Activated naive CD4-positive, alpha-beta T cell treated with anti-CD3 and anti-CD28 coated beads, Interleukin-2, amount 50 U/mL, for 16 hours (primary cell): Measurements from ENCODE around the gene CAPN10.

Source experiments
- DNase-seq: peaks from one replicate; pipeline ENCODE4 v3.0.0-alpha.2; 2020

Gene CAPN10

DNA sequence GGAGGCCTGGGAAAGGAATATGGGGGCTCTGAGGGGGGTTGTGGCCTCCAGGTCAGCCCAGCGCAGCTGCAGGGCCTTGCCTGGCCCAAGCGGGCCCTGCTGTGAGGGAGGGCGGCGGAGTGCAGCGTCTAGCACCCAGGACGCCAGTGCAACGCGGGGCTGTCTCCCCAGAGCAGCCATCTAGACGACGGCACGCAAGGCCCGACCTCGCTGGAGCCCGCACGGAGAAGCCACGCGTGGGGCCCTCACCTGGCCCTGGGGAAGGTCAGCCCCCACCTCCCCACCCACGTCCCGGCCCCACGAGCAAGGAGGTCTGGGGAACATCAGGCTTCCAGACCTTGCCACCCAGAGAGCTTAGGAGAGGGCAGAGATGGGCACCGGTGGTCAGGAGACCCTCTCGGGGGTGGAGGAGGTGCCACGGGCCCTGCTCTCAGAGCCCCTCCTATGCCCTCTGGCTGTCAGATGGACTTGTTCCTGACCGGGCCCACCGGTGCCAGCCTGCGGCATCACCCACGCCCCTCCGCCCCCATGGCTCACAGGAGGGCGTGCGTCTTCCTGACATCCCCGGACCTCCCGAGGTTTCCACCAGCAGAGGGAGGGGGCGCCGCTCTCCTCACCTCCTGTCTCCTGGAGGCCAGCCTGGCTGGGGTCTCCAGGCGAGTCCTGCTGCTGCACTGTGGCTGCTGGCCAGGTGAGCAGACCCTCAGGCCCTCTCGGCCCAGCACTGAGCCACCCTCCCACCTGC lies 55.7 kb downstream of the CAPN10 start:
- no peak for DNase-seq

DNA sequence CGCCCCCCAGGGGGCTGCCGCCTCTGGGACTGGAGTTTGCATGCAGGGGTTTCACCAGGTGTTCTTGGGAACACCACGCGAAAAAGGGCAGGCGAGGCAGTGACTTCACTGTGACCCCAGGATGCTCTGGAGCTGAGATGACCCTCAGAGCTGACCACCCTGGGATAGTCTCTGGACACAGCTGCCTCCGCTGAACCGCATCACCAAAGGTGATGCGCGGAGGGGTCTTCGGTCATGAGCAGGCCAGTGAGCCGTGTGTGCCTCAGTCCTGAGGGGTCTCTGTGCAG lies 56.2 kb downstream of the CAPN10 start:
- no peak for DNase-seq

DNA sequence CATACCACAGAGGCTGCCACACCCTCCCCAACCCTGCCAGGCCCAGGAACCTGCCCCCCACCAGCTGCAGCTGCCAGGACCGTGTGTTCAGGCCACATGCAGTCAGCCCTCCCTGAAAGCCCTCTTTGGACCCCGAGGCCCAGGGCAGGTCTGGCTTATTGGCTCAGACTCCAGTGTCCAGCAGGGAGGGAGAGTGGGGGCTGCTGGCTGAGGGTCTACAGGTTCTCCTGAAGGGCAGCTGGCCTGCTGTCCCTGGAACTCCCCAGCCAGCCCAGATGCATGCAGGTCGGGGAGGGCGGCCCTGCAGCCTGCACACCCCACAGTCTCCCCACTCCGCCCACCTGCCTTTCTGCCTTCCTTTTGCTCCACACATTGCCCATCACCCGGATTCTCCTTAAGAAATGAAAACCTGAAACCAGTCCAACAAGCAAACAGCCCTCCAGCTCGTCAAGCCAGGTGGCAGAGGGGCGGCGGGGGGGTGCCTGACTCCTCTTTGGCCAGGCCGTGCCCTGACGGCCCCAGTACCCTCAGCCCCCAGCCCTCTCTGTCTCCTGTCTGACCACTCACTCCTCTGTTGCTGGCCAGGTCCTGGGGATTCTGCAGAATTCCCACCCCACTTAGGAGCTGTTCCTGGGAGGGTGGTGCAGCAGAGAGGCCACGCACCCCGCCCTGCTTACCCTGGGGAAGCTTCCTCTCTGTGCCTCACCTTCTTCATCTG lies 56.7 kb downstream of the CAPN10 start:
- DNase-seq = no peak

DNA sequence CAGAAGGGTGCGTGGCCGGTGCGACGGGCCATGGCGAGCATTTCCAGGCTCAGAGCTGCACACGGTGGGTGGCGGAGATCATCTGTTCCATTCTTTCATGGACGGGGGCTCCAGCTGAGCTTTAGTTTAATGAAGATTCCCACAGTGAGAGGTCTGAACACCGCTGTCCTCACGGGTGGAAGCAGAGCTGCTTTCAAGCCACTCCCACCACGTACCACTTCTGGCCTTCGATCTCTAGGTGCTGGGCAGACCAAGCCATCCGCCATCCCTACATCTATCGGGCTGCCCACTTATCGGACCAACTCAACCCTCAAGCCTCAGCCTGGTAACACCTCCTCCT lies 57.2 kb downstream of the CAPN10 start:
- DNase-seq = no peak

DNA sequence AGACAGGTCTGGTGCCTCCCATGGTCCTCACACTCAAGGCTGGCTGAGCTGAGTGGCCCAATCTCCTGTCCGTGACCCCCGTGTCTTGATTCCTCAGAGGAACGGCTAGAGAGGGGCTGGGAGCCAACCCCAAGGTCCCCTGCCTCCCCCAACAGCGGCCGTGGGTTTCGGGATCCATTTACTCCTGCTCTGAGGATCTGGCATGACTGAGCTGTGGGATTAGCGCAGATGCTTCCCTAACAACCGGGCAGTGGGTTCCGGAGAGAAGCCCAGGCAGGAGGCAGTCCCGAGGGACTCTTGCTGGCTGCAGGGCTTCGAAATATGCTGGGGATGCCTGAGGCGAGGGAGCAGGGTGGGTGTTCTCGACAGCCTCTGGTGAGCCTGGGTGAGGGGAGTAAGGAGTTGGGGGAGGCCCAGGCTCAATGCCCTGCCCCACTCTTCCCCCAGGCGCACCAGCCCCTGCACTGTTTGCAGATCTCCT lies 57.7 kb downstream of the CAPN10 start:
- DNase-seq = no peak

DNA sequence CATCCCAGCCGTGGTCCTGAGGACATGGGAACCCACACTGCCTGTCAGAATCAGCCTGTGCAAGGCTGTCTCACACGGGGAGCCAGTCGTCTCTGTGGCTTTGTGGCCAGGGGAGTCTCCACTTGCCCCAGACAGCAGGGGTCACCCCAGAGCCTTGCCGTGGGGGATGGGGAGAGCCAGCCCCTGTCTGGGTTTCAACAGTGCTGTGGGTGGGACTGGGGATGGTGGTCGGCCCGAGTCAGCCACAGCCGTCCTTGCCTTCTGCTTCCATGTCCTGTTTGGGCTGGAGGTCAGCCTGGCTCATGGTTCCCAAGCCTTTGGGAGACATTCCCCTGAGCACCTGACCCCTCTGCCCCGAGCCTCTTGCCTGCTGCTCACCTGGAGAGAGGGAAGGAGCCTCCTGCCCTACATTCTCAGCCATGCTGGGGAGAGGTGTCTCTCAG lies 58.3 kb downstream of the CAPN10 start:
- DNase-seq = no peak

DNA sequence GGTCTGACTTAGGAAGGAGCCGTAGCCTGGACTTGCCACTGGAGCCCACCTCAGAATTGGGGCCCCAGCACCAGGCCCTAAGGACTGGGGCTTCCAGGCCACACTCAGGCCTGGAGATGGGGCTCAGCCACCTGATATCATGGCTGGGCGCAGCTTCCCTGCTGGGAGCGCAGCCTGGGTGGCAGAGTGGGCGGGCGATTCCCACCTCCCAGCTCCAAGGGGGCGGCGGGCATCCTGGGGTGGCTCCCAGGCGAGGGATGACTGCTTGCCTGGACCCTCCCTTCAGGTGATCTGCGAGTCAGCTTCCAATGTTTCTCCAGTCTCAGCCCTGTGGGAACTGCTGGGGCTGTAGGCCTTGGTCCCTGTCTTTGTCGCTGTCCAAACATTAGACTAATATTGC lies 58.8 kb downstream of the CAPN10 start:
- no peak for DNase-seq

DNA sequence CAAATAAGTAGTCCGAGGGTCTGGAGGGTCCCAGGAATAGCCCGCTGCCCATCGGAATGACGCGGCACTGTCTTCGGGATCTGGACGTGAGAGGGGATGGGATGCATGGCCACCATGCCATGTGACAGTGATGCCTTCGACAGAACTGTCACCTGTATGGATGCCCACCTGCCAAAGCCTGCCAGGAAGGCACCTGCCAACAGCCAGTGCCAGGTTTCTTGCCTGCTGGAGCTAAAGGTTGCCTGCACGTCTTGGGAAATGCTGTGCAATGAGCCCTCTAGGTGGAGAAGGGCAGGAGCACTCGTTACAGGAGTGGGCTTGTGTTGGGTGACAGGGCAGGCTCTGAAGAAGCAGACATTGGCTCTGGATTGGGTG lies 59.3 kb downstream of the CAPN10 start:
- DNase-seq = no peak

DNA sequence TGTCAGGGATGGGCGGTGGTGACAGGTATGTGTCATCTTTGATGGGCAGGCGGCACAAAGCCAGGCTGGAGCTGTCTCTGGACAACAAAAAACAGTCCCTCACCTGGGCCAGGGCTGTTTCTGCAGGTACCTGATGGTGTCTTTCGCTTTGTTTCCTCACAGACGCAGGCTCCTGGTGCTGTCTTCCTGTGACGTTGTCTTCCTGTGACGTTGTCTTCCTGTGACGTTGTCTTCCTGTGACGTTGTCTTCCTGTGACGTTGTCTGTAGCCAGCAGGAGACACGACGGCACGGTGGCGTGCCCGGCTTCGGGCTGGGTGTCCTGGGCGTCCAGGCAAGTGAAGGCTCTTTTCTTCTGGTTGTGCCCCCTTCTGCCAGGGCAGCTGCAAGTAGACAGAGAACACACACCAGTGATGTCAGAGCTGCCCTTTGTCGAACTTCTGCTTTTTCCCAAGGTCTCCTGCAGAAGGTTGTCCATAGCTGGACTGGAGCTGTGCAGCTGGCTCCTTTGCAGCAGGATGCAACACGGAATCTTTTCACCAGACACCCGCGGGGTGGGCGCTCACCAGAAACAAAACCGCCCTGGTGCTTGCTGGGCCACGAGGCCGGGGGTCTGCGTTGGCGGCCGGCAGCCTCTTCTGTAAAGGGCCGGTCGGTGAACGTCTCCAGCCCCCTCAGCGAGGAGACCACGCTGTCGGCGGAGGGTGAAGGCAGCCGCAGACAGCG lies 59.8 kb downstream of the CAPN10 start:
- no peak for DNase-seq

DNA sequence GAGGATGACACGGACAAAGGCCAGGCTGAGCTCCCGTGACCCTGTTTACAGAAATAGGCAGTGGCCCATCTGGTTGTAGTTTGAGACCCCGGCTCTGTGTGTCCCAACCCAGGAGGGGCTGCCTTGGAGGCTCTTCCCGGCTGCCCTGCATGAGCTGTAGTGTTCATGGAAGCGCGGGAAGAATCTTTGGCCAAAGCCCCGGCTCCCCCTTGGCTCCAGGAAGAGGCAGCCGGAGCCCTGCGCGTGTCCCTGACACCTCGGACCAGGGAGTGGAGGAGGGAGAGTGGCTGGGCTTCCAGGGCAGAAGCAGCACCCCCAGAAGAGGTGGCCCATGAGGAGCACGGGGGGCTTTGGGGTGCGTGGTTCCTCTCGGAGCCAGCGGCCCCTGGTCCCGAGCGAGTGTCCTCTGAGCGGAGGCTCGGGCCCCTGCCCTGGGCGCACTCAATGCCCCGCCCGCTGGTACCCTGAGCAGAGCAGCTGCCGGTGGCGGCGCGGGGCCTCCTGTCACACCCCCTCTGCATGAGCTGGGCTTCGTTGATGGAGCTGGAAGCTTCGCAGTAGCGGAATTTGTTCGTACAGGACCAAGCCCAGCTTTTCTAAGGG lies 60.5 kb downstream of the CAPN10 start:
- DNase-seq = no peak

DNA sequence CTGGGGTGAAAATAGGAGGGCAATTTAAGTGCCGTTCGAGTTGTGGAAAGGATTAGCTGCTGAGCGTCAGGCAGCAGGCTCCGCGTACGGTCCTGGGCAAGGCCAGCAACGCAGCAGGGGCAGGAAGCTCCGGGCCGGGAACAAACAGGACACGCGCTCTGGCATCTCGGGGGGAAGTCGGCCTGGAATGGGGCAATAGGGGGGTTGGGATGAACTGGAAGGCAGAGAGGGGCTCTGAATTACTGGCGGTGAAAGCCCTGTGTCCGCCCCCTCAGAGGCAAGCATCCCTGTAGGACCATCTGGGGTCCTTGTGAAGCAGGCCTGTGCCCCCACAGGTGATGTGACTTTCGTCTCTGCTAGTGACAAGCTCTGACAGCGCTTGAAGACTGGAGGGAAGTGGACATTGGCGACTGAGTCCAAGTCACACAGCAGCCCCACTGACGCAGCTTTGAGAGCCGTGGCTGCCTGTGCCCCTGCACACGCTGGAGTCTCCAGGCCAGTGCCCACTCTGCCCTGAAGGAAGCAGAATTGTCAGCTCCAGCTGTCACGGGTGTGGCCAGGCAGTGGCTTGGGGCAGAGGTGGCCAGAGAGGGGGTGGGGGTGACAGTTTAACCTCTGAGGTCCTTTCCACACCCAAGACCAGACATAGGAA lies 61.1 kb downstream of the CAPN10 start:
- no peak for DNase-seq

DNA sequence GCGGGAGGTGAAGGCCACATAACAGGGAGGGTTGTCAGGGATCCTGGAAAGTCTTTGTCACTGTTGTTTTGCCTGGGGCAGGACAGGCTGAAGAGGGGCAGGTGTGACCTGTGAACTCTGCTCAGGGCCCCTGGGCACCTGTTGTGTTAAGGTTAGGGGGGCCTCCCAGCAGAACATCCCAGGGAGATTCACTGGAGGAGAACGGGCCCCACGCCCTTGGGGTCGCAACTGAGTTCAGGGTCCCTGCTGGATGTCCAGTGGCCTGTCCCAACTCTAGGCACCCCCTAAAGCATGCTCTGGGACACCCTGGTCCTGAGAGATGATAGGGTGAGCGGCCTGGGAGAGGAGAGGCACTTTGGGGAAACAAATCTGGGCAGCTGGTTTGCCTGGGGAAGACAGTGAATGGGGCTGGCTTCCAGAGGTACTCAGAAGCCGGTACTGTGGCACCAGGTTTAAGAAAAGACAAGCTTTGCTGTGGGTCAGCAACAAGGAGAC lies 61.7 kb downstream of the CAPN10 start:
- no peak for DNase-seq
